Activated CD4-positive, alpha-beta T cell treated with anti-CD3 and anti-CD28 coated beads for 36 hours (primary cell): ENCODE results near the gene YIF1A. TPM values are rescaled to one million over a fixed set of nuclear protein-coding genes. Genes with fewer than 3 reads are reported as not detected.

Source experiments
- ATAC-seq: fragments of 200-7000 bp; cut with Tn5 transposase; one replicate; pipeline ENCODE4 v1.10.0; 2021; ENCODE audit warnings: mild to moderate bottlenecking, moderate library complexity
- CTCF ChIA-PET: fragments of 350-600 bp; sonication (Branson Sonifier 250); formaldehyde crosslinking; loops from one replicate; lab custom pipeline; 2021; ENCODE audit warnings: antibody characterized with exemption; lab: Charles Lee
- POLR2A ChIA-PET: fragments of 350-600 bp; sonication (Branson Sonifier 250); formaldehyde crosslinking; loops from one replicate; lab custom pipeline; 2021; ENCODE audit warnings: antibody characterized with exemption, inconsistent platforms; lab: Charles Lee
- DNase-seq: peaks from one replicate; pipeline ENCODE4 v3.0.0-alpha.2; 2020
- H3K27ac Mint-ChIP-seq: one replicate; pipeline ENCODE4 v1.8.0; 2021; ENCODE audit warnings: mixed read lengths
- H3K27me3 Mint-ChIP-seq: one replicate; pipeline ENCODE4 v1.8.0; 2021; ENCODE audit warnings: mixed read lengths
- H3K36me3 Mint-ChIP-seq: one replicate; pipeline ENCODE4 v1.8.0; 2021; ENCODE audit warnings: low read depth, mixed read lengths
- H3K4me1 Mint-ChIP-seq: one replicate; pipeline ENCODE4 v1.8.0; 2021; ENCODE audit warnings: mixed read lengths
- H3K4me3 Mint-ChIP-seq: one replicate; pipeline ENCODE4 v1.8.0; 2021; ENCODE audit warnings: mild to moderate bottlenecking, moderate library complexity, mixed read lengths
- H3K9me3 Mint-ChIP-seq: one replicate; pipeline ENCODE4 v1.8.0; 2021; ENCODE audit warnings: low read depth, mixed read lengths
- intact Hi-C, 2 experiments: fragments of 100-400 bp; cut with DNase I in 1 of 2; cut with micrococcal nuclease in 1 of 2; formaldehyde crosslinking; loops; one replicate each; pipeline versions ENCODE4 v1.14.2 to v1.15.1; 2022 to 2024; cut with DNase I, micrococcal nuclease
- total RNA-seq, 2 experiments: library from RNA; stranded (reverse); gene quantifications; one replicate each; pipeline ENCODE4 v1.2.3, GENCODE V29; 2021

The YIF1A gene
- total RNA-seq, 2 experiments from 2014 or later = 47.5 to 49.8 TPM

- H3K4me3 Mint-ChIP-seq = no peak overlapping the region
Measured at GRCh38 chr11:66332371-66333219, 43.7 kb upstream of the YIF1A start.

GRCh38 chr11:66331542-66332370 lies 42.8 kb upstream of the YIF1A start:
- no peak overlapping the region for H3K27ac Mint-ChIP-seq
- no peak for ATAC-seq
- ChIA-PET CTCF (interaction anchor here (0.7 to 2.2 kb wide), 4 partner anchors 12 to 31 kb away, joined by 3 to 9 read pairs (median 4); no protein-coding TSS in a partner anchor), POLR2A (interaction anchor here (0.6 kb wide), 1 partner anchor 495 kb away, joined by 3 read pairs; no protein-coding TSS in a partner anchor)
- H3K36me3 Mint-ChIP-seq = no peaks in the 10 kb centered on the region
- no peaks in the 10 kb centered on the region for H3K27me3 Mint-ChIP-seq
- no peak overlapping the region for H3K4me3 Mint-ChIP-seq
- no peaks in the 10 kb centered on the region for H3K9me3 Mint-ChIP-seq
- H3K4me1 Mint-ChIP-seq = peaks cover 24% of the 10 kb centered on the region
- intact Hi-C loops = no loop called here
- DNase-seq = no peak

More at GRCh38 chr11:66332371-66333219, 43.7 kb upstream of the YIF1A start:
- Mint-ChIP-seq H3K27ac (no peak overlapping the region), H3K27me3 (no peaks in the 10 kb centered on the region), H3K4me1 (peaks cover 27% of the 10 kb centered on the region), H3K36me3 (peaks cover 7% of the 10 kb centered on the region), H3K9me3 (no peaks in the 10 kb centered on the region)
- DNase-seq (no peak), ATAC-seq (no peak)
- POLR2A ChIA-PET = interaction anchor here (0.6 kb wide), 1 partner anchor 494 kb away, joined by 3 read pairs; no protein-coding TSS in a partner anchor
- CTCF ChIA-PET = interaction anchor here (0.7 to 2.2 kb wide), 5 partner anchors 11 to 32 kb away, joined by 3 to 9 read pairs (median 5); no protein-coding TSS in a partner anchor
- intact Hi-C loops = no loop called here

GRCh38 chr11:66330931-66331330 lies 42.0 kb upstream of the YIF1A start:
- ATAC-seq = no peak
- POLR2A ChIA-PET = no interaction called here
- Mint-ChIP-seq H3K4me3 (no peak overlapping the region), H3K4me1 (peaks cover 23% of the 10 kb centered on the region), H3K27ac (no peak overlapping the region), H3K36me3 (no peaks in the 10 kb centered on the region), H3K27me3 (no peaks in the 10 kb centered on the region), H3K9me3 (no peaks in the 10 kb centered on the region)
- intact Hi-C loops = no loop called here
- no peak for DNase-seq
- CTCF ChIA-PET = interaction anchor here (0.6 to 2.2 kb wide), 3 partner anchors 13 to 33 kb away, joined by 3 to 9 read pairs (median 6); no protein-coding TSS in a partner anchor

- POLR2A ChIA-PET = no interaction called here
- Mint-ChIP-seq H3K9me3 (no peaks in the 10 kb centered on the region), H3K4me1 (peaks cover 28% of the 10 kb centered on the region), H3K4me3 (no peak overlapping the region), H3K36me3 (no peaks in the 10 kb centered on the region), H3K27ac (no peak overlapping the region), H3K27me3 (no peaks in the 10 kb centered on the region)
- intact Hi-C loops = loop anchor here in 1 of 2 experiments (5.0 kb wide), 1 partner anchor 107 kb away; no protein-coding TSS in a partner anchor
- DNase-seq (no peak), ATAC-seq (no peak)
- CTCF ChIA-PET = interaction anchor here (0.6 to 1.5 kb wide), 6 partner anchors 12 to 49 kb away, joined by 3 to 19 read pairs (median 5); partner anchors contain the start of genes BRMS1 and CD248
Measured at GRCh38 chr11:66329165-66329673, 40.3 kb upstream of the YIF1A start.

GRCh38 chr11:66328302-66329144 lies 39.6 kb upstream of the YIF1A start:
- ChIA-PET POLR2A (no interaction called here), CTCF (interaction anchor here (0.6 to 1.5 kb wide), 6 partner anchors 11 to 31 kb away, joined by 3 to 19 read pairs (median 5); partner anchors contain the start of genes BRMS1 and CD248)
- Mint-ChIP-seq H3K4me1 (peaks cover 31% of the 10 kb centered on the region), H3K36me3 (no peaks in the 10 kb centered on the region), H3K4me3 (no peak overlapping the region), H3K27ac (peak overlapping the region; percentile 73), H3K9me3 (no peaks in the 10 kb centered on the region), H3K27me3 (no peaks in the 10 kb centered on the region)
- intact Hi-C loops = loop anchor here (1.0 to 5.0 kb wide), 3 partner anchors 16 to 106 kb away; no protein-coding TSS in a partner anchor
- DNase-seq = peak; percentile 90
- ATAC-seq = peak; percentile 91

GRCh38 chr11:66328031-66328301 lies 39.0 kb upstream of the YIF1A start:
- ChIA-PET POLR2A (no interaction called here), CTCF (no interaction called here)
- Mint-ChIP-seq H3K9me3 (no peaks in the 10 kb centered on the region), H3K27me3 (no peaks in the 10 kb centered on the region), H3K4me3 (no peak overlapping the region), H3K27ac (peak overlapping the region; percentile 68), H3K36me3 (no peaks in the 10 kb centered on the region), H3K4me1 (peaks cover 31% of the 10 kb centered on the region)
- ATAC-seq (peak; percentile 38), DNase-seq (peak; percentile 48)
- intact Hi-C loops = loop anchor here (1.0 to 5.0 kb wide), 3 partner anchors 16 to 106 kb away; no protein-coding TSS in a partner anchor

GRCh38 chr11:66327171-66328030 lies 38.5 kb upstream of the YIF1A start:
- H3K4me3 Mint-ChIP-seq = no peak overlapping the region
- POLR2A ChIA-PET = no interaction called here
- no peaks in the 10 kb centered on the region for H3K27me3 Mint-ChIP-seq
- peak overlapping the region; percentile 68 for H3K27ac Mint-ChIP-seq
- peaks cover 31% of the 10 kb centered on the region for H3K4me1 Mint-ChIP-seq
- DNase-seq = no peak
- intact Hi-C loops = loop anchor here (1.0 to 5.0 kb wide), 3 partner anchors 15 to 105 kb away; no protein-coding TSS in a partner anchor
- no peaks in the 10 kb centered on the region for H3K9me3 Mint-ChIP-seq
- CTCF ChIA-PET = interaction anchor here (0.6 to 1.6 kb wide), 2 partner anchors 15 to 29 kb away, joined by 3 to 13 read pairs; no protein-coding TSS in a partner anchor
- ATAC-seq = no peak
- H3K36me3 Mint-ChIP-seq = no peaks in the 10 kb centered on the region

- peaks cover 31% of the 10 kb centered on the region for H3K4me1 Mint-ChIP-seq
- ATAC-seq (peak; percentile 19), DNase-seq (peak; percentile 58)
- H3K27ac Mint-ChIP-seq = peak overlapping the region; percentile 52
- no peaks in the 10 kb centered on the region for H3K9me3 Mint-ChIP-seq
- no peak overlapping the region for H3K4me3 Mint-ChIP-seq
- ChIA-PET CTCF (interaction anchor here (1.6 kb wide), 1 partner anchor 14 kb away, joined by 13 read pairs; no protein-coding TSS in a partner anchor), POLR2A (no interaction called here)
- no peaks in the 10 kb centered on the region for H3K27me3 Mint-ChIP-seq
- no peaks in the 10 kb centered on the region for H3K36me3 Mint-ChIP-seq
- intact Hi-C loops = loop anchor here in 1 of 2 experiments (5.0 kb wide), 1 partner anchor 104 kb away; no protein-coding TSS in a partner anchor
Measured at GRCh38 chr11:66326261-66327111, 37.5 kb upstream of the YIF1A start.

- DNase-seq (no peak), ATAC-seq (no peak)
- Mint-ChIP-seq H3K4me3 (no peak overlapping the region), H3K27ac (peak overlapping the region; percentile 52), H3K36me3 (no peaks in the 10 kb centered on the region), H3K9me3 (no peaks in the 10 kb centered on the region), H3K4me1 (peaks cover 31% of the 10 kb centered on the region), H3K27me3 (no peaks in the 10 kb centered on the region)
- CTCF ChIA-PET = interaction anchor here (0.5 to 1.5 kb wide), 2 partner anchors 14 to 103 kb away, joined by 3 to 6 read pairs; no protein-coding TSS in a partner anchor
- POLR2A ChIA-PET = interaction anchor here (0.6 kb wide), 1 partner anchor 161 kb away, joined by 5 read pairs; no protein-coding TSS in a partner anchor
- intact Hi-C loops = loop anchor here in 1 of 2 experiments (5.0 kb wide), 1 partner anchor 103 kb away; no protein-coding TSS in a partner anchor
Measured at GRCh38 chr11:66325263-66325671, 36.3 kb upstream of the YIF1A start.
